Keratinocyte (primary cell): ENCODE data around the gene JPT2. TPM values are rescaled to one million over a fixed set of nuclear protein-coding genes. Genes with fewer than 3 reads are reported as not detected.
A peak's percentile ranks its signal among the peaks of the same experiment; 100 is the strongest.

Source experiments
- DNase-seq: peaks from one replicate; pipeline ENCODE4 v3.0.0-alpha.2; 2011; ENCODE audit warnings: low read depth, missing footprints, low spot score
- FAIRE-seq: peaks from 2 replicates; lab custom pipeline; 2011; peaks lifted over from hg19 to GRCh38; lab: Jason Lieb, UNC
- H2AFZ ChIP-seq: 2 replicates; pipeline ENCODE4 v1.6.0; 2012; ENCODE audit warnings: low read length, control low read depth, inconsistent platforms; ENCODE audit not compliant: control insufficient read depth
- H3K27ac ChIP-seq: 2 replicates; pipeline ENCODE4 v1.5.1; 2011; ENCODE audit warnings: low read length; ENCODE audit not compliant: control insufficient read depth, insufficient read depth
- H3K27me3 ChIP-seq: 3 replicates; pipeline ENCODE4 v1.6.0; 2011; ENCODE audit warnings: low read length; ENCODE audit not compliant: control insufficient read depth, insufficient read depth; ENCODE audit errors: extremely low read depth
- H3K36me3 ChIP-seq, 2 experiments: 2 replicates in 1 of 2; 3 replicates in 1 of 2; pipeline ENCODE4 v1.5.1; 2011; ENCODE audit warnings: low read length in 2 of 2, mild to moderate bottlenecking in 1 of 2; ENCODE audit not compliant: control insufficient read depth in 2 of 2, insufficient read depth in 2 of 2; ENCODE audit errors: extremely low read depth in 1 of 2
- H3K4me1 ChIP-seq: 3 replicates; pipeline ENCODE4 v1.5.1; 2011; ENCODE audit warnings: low read length; ENCODE audit not compliant: control insufficient read depth, insufficient read depth; ENCODE audit errors: extremely low read depth
- H3K4me2 ChIP-seq: 3 replicates; pipeline ENCODE4 v1.6.0; 2011; ENCODE audit warnings: low read depth, low read length; ENCODE audit not compliant: control insufficient read depth, insufficient read depth; ENCODE audit errors: extremely low read depth
- H3K4me3 ChIP-seq, 3 experiments: fragments of 200-600 bp in 1 of 3; sonication (generic) in 1 of 3; 2 replicates in 2 of 3; 3 replicates in 1 of 3; pipeline ENCODE4 v1.5.1; 2011 to 2016; ENCODE audit warnings: low read length in 3 of 3, mild to moderate bottlenecking in 3 of 3, control low read depth in 2 of 3, inconsistent platforms in 1 of 3, low read depth in 1 of 3, mixed read lengths in 1 of 3, mixed run types in 1 of 3, moderate library complexity in 1 of 3; ENCODE audit not compliant: control insufficient read depth in 2 of 3, insufficient read depth in 2 of 3; ENCODE audit errors: extremely low read depth in 1 of 3
- H3K79me2 ChIP-seq: 2 replicates; pipeline ENCODE4 v1.6.0; 2012; ENCODE audit warnings: low read length; ENCODE audit not compliant: control insufficient read depth, insufficient read depth
- H3K9ac ChIP-seq: 3 replicates; pipeline ENCODE4 v1.6.0; 2011; ENCODE audit warnings: low read length; ENCODE audit not compliant: control insufficient read depth, insufficient read depth; ENCODE audit errors: extremely low read depth
- H3K9me1 ChIP-seq: 3 replicates; pipeline ENCODE4 v1.6.0; 2011; ENCODE audit warnings: low read length; ENCODE audit not compliant: control insufficient read depth, insufficient read depth; ENCODE audit errors: extremely low read depth
- H3K9me3 ChIP-seq: 2 replicates; pipeline ENCODE4 v1.5.1; 2012; ENCODE audit warnings: low read depth, low read length; ENCODE audit not compliant: control insufficient read depth
- H4K20me1 ChIP-seq: 3 replicates; pipeline ENCODE4 v1.6.0; 2011; ENCODE audit warnings: low read length; ENCODE audit not compliant: control insufficient read depth, insufficient read depth; ENCODE audit errors: extremely low read depth
- EZH2 ChIP-seq: IDR thresholded peaks from one replicate; pipeline ENCODE4 v1.6.1; 2012; ENCODE audit warnings: inconsistent platforms, mild to moderate bottlenecking, low read length, moderate library complexity
- dilution Hi-C: fragments of 300-500 bp; cut with MboI; formaldehyde crosslinking; loops from one replicate; pipeline ENCODE4 v1.7.0; 2020; ENCODE audit warnings: low sequenced_read_pairs; ENCODE audit not compliant: extremely low pct_ligation_motif_present
- polyA plus RNA-seq, 5 experiments: library from polyadenylated mRNA; depleted of rRNA in 3 of 5; stranded (reverse) in 3 of 5; stranded (forward) in 1 of 5; unstranded in 1 of 5; fragments of >200 nt; gene quantifications; 1 replicate in 1 of 5; 2 replicates in 3 of 5; 3 replicates in 1 of 5; pipeline versions ENCODE4 v1.2.1 to v1.2.3, GENCODE V29; 2011 to 2012; ENCODE audit warnings: missing spikeins in 2 of 5, low read depth in 1 of 5, low replicate concordance in 1 of 5
- TF ChIP-seq, protein P1 (sequence below), 3 experiments: IDR thresholded peaks in 1 of 3; conservative IDR thresholded peaks in 1 of 3; optimal IDR thresholded peaks in 1 of 3; 2 replicates in 2 of 3; 3 replicates in 1 of 3; pipeline versions ENCODE3 to v1.5.1; 2011; ENCODE audit warnings: low read length in 3 of 3, mild to moderate bottlenecking in 3 of 3, moderate library complexity in 2 of 3, control low read depth in 1 of 3, inconsistent platforms in 1 of 3; ENCODE audit not compliant: insufficient read depth in 2 of 3; ENCODE audit errors: extremely low read depth in 1 of 3

JPT2 gene
- polyA plus RNA-seq, 1 donor (not counting 4 experiments of a cell fraction or from before 2014, with no cell fraction given) = 166 TPM

DNA sequence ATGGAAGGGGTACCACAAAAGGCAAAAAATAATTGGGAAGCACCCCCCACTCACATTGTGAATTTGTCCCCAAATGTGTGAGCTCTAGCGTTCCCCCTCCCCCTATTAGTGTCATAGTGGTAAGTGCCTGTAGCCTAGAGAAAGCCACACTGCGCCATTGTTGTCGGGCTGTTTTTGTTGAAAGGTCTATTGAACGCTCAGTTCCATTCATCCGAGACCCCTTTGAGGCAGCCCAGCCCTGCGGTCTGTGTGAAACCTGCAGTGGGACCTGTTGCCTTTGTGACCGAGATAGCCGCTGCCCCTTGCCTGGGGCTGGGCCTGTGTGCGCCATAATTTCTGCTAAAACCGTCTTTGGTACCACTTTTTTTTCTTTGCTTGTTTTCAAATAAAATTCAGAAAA, 3.0 kb downstream of the JPT2 start:
- Histone ChIP-seq H3K4me3 (no peak overlapping the region), H3K27ac (peak overlapping the region; percentile 67), H2AFZ (no peak overlapping the region), H3K4me1 (peaks cover 26% of the 10 kb centered on the region), H3K79me2 (peaks cover 74% of the 10 kb centered on the region), H3K27me3 (no peaks in the 10 kb centered on the region), H3K4me2 (peak overlapping the region; percentile 72), H3K9me1 (no peaks in the 10 kb centered on the region), H3K9me3 (no peaks in the 10 kb centered on the region), H4K20me1 (no peaks in the 10 kb centered on the region), H3K36me3 (peaks cover 15 to 23% of the 10 kb centered on the region in 2 experiments), H3K9ac (peak overlapping the region; percentile 47)
- FAIRE-seq (no peak), DNase-seq (no peak)
- dilution Hi-C loops = no loop called here
- TF ChIP-seq, protein P1, sequence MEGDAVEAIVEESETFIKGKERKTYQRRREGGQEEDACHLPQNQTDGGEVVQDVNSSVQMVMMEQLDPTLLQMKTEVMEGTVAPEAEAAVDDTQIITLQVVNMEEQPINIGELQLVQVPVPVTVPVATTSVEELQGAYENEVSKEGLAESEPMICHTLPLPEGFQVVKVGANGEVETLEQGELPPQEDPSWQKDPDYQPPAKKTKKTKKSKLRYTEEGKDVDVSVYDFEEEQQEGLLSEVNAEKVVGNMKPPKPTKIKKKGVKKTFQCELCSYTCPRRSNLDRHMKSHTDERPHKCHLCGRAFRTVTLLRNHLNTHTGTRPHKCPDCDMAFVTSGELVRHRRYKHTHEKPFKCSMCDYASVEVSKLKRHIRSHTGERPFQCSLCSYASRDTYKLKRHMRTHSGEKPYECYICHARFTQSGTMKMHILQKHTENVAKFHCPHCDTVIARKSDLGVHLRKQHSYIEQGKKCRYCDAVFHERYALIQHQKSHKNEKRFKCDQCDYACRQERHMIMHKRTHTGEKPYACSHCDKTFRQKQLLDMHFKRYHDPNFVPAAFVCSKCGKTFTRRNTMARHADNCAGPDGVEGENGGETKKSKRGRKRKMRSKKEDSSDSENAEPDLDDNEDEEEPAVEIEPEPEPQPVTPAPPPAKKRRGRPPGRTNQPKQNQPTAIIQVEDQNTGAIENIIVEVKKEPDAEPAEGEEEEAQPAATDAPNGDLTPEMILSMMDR (optimal IDR thresholded peaks at IDR 0.05 in 1 of 3, IDR thresholded peaks at IDR 0.05 in 1 of 3, conservative IDR thresholded peaks at IDR 0.05 in 1 of 3; ENCODE audit: extremely low read depth in 1 of 3, insufficient read depth in 2 of 3, low read length in 3 of 3) = no peak

DNA sequence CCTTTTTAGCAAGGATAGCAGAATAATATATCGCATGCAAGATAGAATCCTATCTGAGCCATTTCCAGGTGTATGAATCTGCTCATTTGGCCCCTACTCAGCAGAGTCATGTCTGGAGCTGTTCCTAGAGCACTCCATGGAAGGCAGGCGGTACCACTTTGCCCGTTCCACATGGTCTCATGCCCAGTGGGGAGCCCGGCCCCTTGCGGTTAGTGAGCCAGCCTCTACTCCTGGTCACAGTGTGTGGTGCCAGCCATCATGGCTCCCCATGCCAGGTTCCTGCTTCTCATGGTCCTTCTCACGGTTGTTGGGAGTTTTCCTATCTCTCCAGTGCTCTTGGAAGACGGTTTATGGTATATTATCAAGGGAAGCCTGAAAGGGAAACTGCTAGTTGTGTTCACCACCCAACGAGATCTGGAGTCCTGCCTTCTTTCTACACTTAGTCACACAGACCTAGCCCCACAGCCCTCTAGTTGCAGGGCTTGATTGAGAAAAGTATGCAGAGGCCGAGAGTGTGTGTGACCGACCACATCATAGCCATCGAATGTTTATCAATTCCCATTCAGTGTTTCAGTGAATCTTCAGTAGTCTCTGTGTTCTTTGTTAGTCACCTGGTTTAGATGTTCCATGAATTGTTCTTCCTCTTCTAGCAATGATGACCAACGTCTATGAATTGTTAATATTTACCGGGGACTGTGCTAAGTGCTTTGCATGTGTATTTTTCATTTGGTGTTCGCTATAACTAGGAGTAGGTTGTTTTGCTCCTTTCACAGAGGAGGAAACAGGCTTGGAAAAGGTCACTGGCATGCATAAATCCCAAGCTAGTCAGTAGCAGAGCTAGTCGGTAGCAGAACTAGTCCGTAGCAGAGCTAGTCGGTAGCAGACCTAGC, 9.6 kb downstream of the JPT2 start:
- TF ChIP-seq, protein P1 (optimal IDR thresholded peaks at IDR 0.05 in 1 of 3, IDR thresholded peaks at IDR 0.05 in 1 of 3, conservative IDR thresholded peaks at IDR 0.05 in 1 of 3; ENCODE audit: extremely low read depth in 1 of 3, insufficient read depth in 2 of 3, low read length in 3 of 3) = no peak
- TF ChIP-seq EZH2 = no peak
- H3K27ac ChIP-seq = peak overlapping the region; percentile 98
- dilution Hi-C loops = no loop called here
- FAIRE-seq (peak; percentile 57), DNase-seq (no peak)
- peaks cover 75% of the 10 kb centered on the region for H3K79me2 ChIP-seq
- no peak overlapping the region for H2AFZ ChIP-seq
- H3K9me1 ChIP-seq = peaks cover 2% of the 10 kb centered on the region
- H3K9me3 ChIP-seq = peaks cover 3% of the 10 kb centered on the region
- H3K27me3 ChIP-seq = no peaks in the 10 kb centered on the region
- H3K4me3 ChIP-seq = no peak overlapping the region
- H4K20me1 ChIP-seq = no peaks in the 10 kb centered on the region
- peaks cover 63% of the 10 kb centered on the region for H3K4me1 ChIP-seq
- peak overlapping the region; percentile 85 for H3K9ac ChIP-seq
- peak overlapping the region; percentile 60 for H3K4me2 ChIP-seq
- H3K36me3 ChIP-seq = peaks cover 21 to 60% of the 10 kb centered on the region in 2 experiments
